Gastroesophageal sphincter (tissue), 3 donors: ENCODE results near the gene UGT1A10.

ENCODE experiments used
- EP300 ChIP-seq: sonication (generic); formaldehyde crosslinking; IDR thresholded peaks from one replicate; pipeline ENCODE4 v1.6.1; 2017; ENCODE audit warnings: antibody characterized with exemption, mild to moderate bottlenecking
- POLR2AphosphoS5 ChIP-seq: sonication (generic); formaldehyde crosslinking; IDR thresholded peaks from one replicate; pipeline ENCODE4 v1.6.1; 2017; ENCODE audit warnings: antibody characterized with exemption
- TF ChIP-seq, protein P1 (sequence below), 4 experiments: fragments of 200-600 bp in 2 of 4; fragments of 450-650 bp in 2 of 4; sonication (generic) in 1 of 4; IDR thresholded peaks; one replicate each; pipeline ENCODE4 v1.5.1; 2017 to 2019; ENCODE audit warnings: antibody characterized with exemption in 4 of 4, mild to moderate bottlenecking in 2 of 4, moderate library complexity in 2 of 4

- TF ChIP-seq, protein P1, sequence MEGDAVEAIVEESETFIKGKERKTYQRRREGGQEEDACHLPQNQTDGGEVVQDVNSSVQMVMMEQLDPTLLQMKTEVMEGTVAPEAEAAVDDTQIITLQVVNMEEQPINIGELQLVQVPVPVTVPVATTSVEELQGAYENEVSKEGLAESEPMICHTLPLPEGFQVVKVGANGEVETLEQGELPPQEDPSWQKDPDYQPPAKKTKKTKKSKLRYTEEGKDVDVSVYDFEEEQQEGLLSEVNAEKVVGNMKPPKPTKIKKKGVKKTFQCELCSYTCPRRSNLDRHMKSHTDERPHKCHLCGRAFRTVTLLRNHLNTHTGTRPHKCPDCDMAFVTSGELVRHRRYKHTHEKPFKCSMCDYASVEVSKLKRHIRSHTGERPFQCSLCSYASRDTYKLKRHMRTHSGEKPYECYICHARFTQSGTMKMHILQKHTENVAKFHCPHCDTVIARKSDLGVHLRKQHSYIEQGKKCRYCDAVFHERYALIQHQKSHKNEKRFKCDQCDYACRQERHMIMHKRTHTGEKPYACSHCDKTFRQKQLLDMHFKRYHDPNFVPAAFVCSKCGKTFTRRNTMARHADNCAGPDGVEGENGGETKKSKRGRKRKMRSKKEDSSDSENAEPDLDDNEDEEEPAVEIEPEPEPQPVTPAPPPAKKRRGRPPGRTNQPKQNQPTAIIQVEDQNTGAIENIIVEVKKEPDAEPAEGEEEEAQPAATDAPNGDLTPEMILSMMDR (IDR thresholded peaks at IDR 0.05) = no peak
- no peak for TF ChIP-seq EP300
- TF ChIP-seq POLR2AphosphoS5 = no peak
Measured at GRCh38 chr2:233754872-233755611, 118.8 kb downstream of the UGT1A10 start.
